ENCODE results near the gene CRB2. TPM values are rescaled to one million over a fixed set of nuclear protein-coding genes. Genes with fewer than 3 reads are reported as not detected.
A peak's percentile ranks its signal among the peaks of the same experiment; 100 is the strongest.

Gene CRB2
- 0.93 TPM for total RNA-seq
- long read RNA-seq, partial matches to known transcripts = 1 of 1 reads
- long read RNA-seq, other reads (novel, unspliced or antisense) = 0 of 1 reads

GRCh38 chr9:123355761-123356431 lies at the start of gene CRB2:
TSS of gene CRB2 (plus strand) at chr9:123356197. CDS start at chr9:123356261, 64 bp downstream.
- Histone ChIP-seq H3K4me3 (no peak within 1 kb of the TSS), H3K27ac (no peak within 1 kb of the TSS), H3K27me3 (peaks cover 14% of the 10 kb centered on the region), H3K4me1 (no peaks in the 10 kb centered on the region), H3K9me3 (no peaks in the 10 kb centered on the region), H3K36me3 (no peaks in the 10 kb centered on the region)
- TF ChIP-seq CTCF (IDR thresholded peaks at IDR 0.05) = no peak
- no peak for DNase-seq
- intact Hi-C loops (cut with DNase I) = no loop called here
- no peak for ATAC-seq

- H3K36me3 ChIP-seq = no peaks in the 10 kb centered on the region
- no peaks in the 10 kb centered on the region for H3K27me3 ChIP-seq
- no peaks in the 10 kb centered on the region for H3K4me1 ChIP-seq
- H3K9me3 ChIP-seq = no peaks in the 10 kb centered on the region
- H3K27ac ChIP-seq = no peak overlapping the region
- DNase-seq (no peak), ATAC-seq (no peak)
- H3K4me3 ChIP-seq = no peak overlapping the region
- intact Hi-C loops (cut with DNase I) = no loop called here
- TF ChIP-seq CTCF (IDR thresholded peaks at IDR 0.05) = no peak
These were observed 46.4 kb upstream of the CRB2 start for GRCh38 chr9:123309611-123310010.

GRCh38 chr9:123310551-123311249 lies 45.3 kb upstream of the CRB2 start:
- no peak overlapping the region for H3K27ac ChIP-seq
- intact Hi-C loops (cut with DNase I) = no loop called here
- ATAC-seq = no peak
- H3K36me3 ChIP-seq = no peaks in the 10 kb centered on the region
- no peak overlapping the region for H3K4me3 ChIP-seq
- H3K27me3 ChIP-seq = no peaks in the 10 kb centered on the region
- H3K9me3 ChIP-seq = no peaks in the 10 kb centered on the region
- no peak for TF ChIP-seq CTCF (IDR thresholded peaks at IDR 0.05)
- H3K4me1 ChIP-seq = no peaks in the 10 kb centered on the region
- DNase-seq = no peak

GRCh38 chr9:123311250-123311752 lies 44.7 kb upstream of the CRB2 start:
- no peaks in the 10 kb centered on the region for H3K9me3 ChIP-seq
- no peaks in the 10 kb centered on the region for H3K27me3 ChIP-seq
- peak; percentile 15 for DNase-seq
- no peaks in the 10 kb centered on the region for H3K36me3 ChIP-seq
- intact Hi-C loops (cut with DNase I) = no loop called here
- no peak for TF ChIP-seq CTCF (IDR thresholded peaks at IDR 0.05)
- no peak overlapping the region for H3K4me3 ChIP-seq
- no peak overlapping the region for H3K27ac ChIP-seq
- H3K4me1 ChIP-seq = no peaks in the 10 kb centered on the region
- ATAC-seq = no peak

- H3K27me3 ChIP-seq = no peaks in the 10 kb centered on the region
- intact Hi-C loops (cut with DNase I) = no loop called here
- ATAC-seq = peak; percentile 14
- H3K4me1 ChIP-seq = no peaks in the 10 kb centered on the region
- H3K9me3 ChIP-seq = no peaks in the 10 kb centered on the region
- H3K27ac ChIP-seq = no peak overlapping the region
- H3K4me3 ChIP-seq = no peak overlapping the region
- TF ChIP-seq CTCF (IDR thresholded peaks at IDR 0.05) = no peak
- DNase-seq = peak; percentile 21
- no peaks in the 10 kb centered on the region for H3K36me3 ChIP-seq
These were observed 43.6 kb upstream of the CRB2 start for GRCh38 chr9:123312306-123312877.

Measured in upper lobe of right lung (tissue), 1 donor.